DOHH2 (cell line): ENCODE data around the gene PRRT1.

Source experiments
- H3F3A ChIP-seq: fragments of 200-600 bp; sonication (generic), shearing (Covaris generic); 2 replicates; pipeline ENCODE4 v1.6.0; 2016; ENCODE audit warnings: antibody characterized with exemption, mild to moderate bottlenecking; ENCODE audit not compliant: control insufficient read depth, insufficient read depth
- H3K27ac ChIP-seq: fragments of 200-600 bp; sonication (generic); 2 replicates; pipeline ENCODE4 v1.5.1; 2014; ENCODE audit warnings: low read depth, mild to moderate bottlenecking, low read length, moderate library complexity
- H3K27me3 ChIP-seq: fragments of 200-600 bp; sonication (generic); 2 replicates; pipeline ENCODE4 v1.6.1; 2014; ENCODE audit warnings: mild to moderate bottlenecking, low read length, mixed read lengths; ENCODE audit not compliant: control insufficient read depth
- H3K36me3 ChIP-seq: fragments of 200-600 bp; sonication (generic); 2 replicates; pipeline ENCODE4 v1.6.1; 2014; ENCODE audit warnings: mild to moderate bottlenecking, low read length, moderate library complexity, mixed read lengths; ENCODE audit not compliant: control insufficient read depth
- H3K4me1 ChIP-seq: fragments of 200-600 bp; sonication (generic); 2 replicates; pipeline ENCODE4 v1.6.1; 2014; ENCODE audit warnings: mild to moderate bottlenecking, low read length, mixed read lengths; ENCODE audit not compliant: control insufficient read depth
- H3K4me2 ChIP-seq: fragments of 200-600 bp; sonication (generic); 2 replicates; pipeline ENCODE4 v1.6.0; 2014; ENCODE audit warnings: mild to moderate bottlenecking, low read length, moderate library complexity
- H3K4me3 ChIP-seq: fragments of 200-600 bp; sonication (generic); 2 replicates; pipeline ENCODE4 v1.5.1; 2014; ENCODE audit warnings: mild to moderate bottlenecking, low read length, mixed read lengths
- H3K79me2 ChIP-seq: fragments of 200-600 bp; sonication (generic); 2 replicates; pipeline ENCODE4 v1.6.1; 2014; ENCODE audit warnings: mild to moderate bottlenecking, low read length, mixed read lengths; ENCODE audit not compliant: control insufficient read depth
- H3K9me2 ChIP-seq: fragments of 200-600 bp; sonication (generic); replicated peaks from 2 replicates; pipeline ENCODE4 v1.6.1; 2014; ENCODE audit warnings: mild to moderate bottlenecking, low read length, mixed read lengths; ENCODE audit not compliant: control insufficient read depth
- H3K9me3 ChIP-seq: fragments of 200-600 bp; sonication (generic); 2 replicates; pipeline ENCODE4 v1.6.1; 2014; ENCODE audit warnings: antibody characterized with exemption, low read length, mixed read lengths; ENCODE audit not compliant: control insufficient read depth, insufficient read depth
- H4K20me1 ChIP-seq: fragments of 200-600 bp; sonication (generic); 2 replicates; pipeline ENCODE4 v1.6.0; 2014; ENCODE audit warnings: low read depth, mild to moderate bottlenecking, antibody characterized with exemption, low read length, moderate library complexity; ENCODE audit not compliant: control insufficient read depth, insufficient read depth
- CTCF ChIP-seq: fragments of 200-600 bp; sonication (generic); IDR thresholded peaks from one replicate; pipeline ENCODE4 v1.5.1; 2014; ENCODE audit warnings: antibody characterized with exemption, mild to moderate bottlenecking, low read depth, low read length; ENCODE audit not compliant: poor library complexity, severe bottlenecking
- EZH2phosphoT487 ChIP-seq: fragments of 200-600 bp; sonication (generic); IDR thresholded peaks from 2 replicates; pipeline ENCODE4 v1.6.1; 2017; ENCODE audit warnings: borderline replicate concordance, mild to moderate bottlenecking, antibody characterized with exemption, low read length, moderate library complexity, mixed read lengths

Gene PRRT1

GRCh38 chr6:32171234-32171633 is 19.5 kb upstream of the PRRT1 start:
- H3K36me3 ChIP-seq: peaks cover 42% of the 10 kb centered on the region
- no peaks in the 10 kb centered on the region for H3K9me3 ChIP-seq
- no peaks in the 10 kb centered on the region for H3K27me3 ChIP-seq
- no peaks in the 10 kb centered on the region for H3K9me2 ChIP-seq
- H3K79me2 ChIP-seq: peaks cover 23% of the 10 kb centered on the region
- H3F3A ChIP-seq: peaks cover 4% of the 10 kb centered on the region; the same call in 1 of the 2 replicates
- H3K27ac ChIP-seq: no peak overlapping the region
- H4K20me1 ChIP-seq: no peaks in the 10 kb centered on the region
- no peak overlapping the region for H3K4me2 ChIP-seq
- no peak for TF ChIP-seq EZH2phosphoT487
- TF ChIP-seq CTCF: no peak
- H3K4me3 ChIP-seq: no peak overlapping the region
- peaks cover 35% of the 10 kb centered on the region for H3K4me1 ChIP-seq

- Histone ChIP-seq H3K9me3 (no peaks in the 10 kb centered on the region), H4K20me1 (no peaks in the 10 kb centered on the region), H3K4me2 (no peak overlapping the region), H3K36me3 (peaks cover 42% of the 10 kb centered on the region), H3K79me2 (peaks cover 15% of the 10 kb centered on the region), H3K27ac (no peak overlapping the region), H3K4me3 (no peak overlapping the region), H3K4me1 (peaks cover 33% of the 10 kb centered on the region), H3K27me3 (no peaks in the 10 kb centered on the region), H3F3A (peaks cover 4% of the 10 kb centered on the region; the same call in 1 of the 2 replicates), H3K9me2 (no peaks in the 10 kb centered on the region)
- no peak for TF ChIP-seq CTCF
- no peak for TF ChIP-seq EZH2phosphoT487
Observed at GRCh38 chr6:32170294-32170693, 18.6 kb upstream of the PRRT1 start.

- peaks cover 22% of the 10 kb centered on the region for H3K4me1 ChIP-seq
- H3K36me3 ChIP-seq: peaks cover 42% of the 10 kb centered on the region
- H3K79me2 ChIP-seq: peaks cover 4% of the 10 kb centered on the region; the same call in 1 of the 2 replicates
- H4K20me1 ChIP-seq: no peaks in the 10 kb centered on the region
- H3K27ac ChIP-seq: no peak overlapping the region
- H3K4me3 ChIP-seq: no peak overlapping the region
- H3F3A ChIP-seq: peaks cover 4% of the 10 kb centered on the region; the same call in 1 of the 2 replicates
- H3K9me3 ChIP-seq: no peaks in the 10 kb centered on the region
- no peak overlapping the region for H3K4me2 ChIP-seq
- no peaks in the 10 kb centered on the region for H3K27me3 ChIP-seq
- no peaks in the 10 kb centered on the region for H3K9me2 ChIP-seq
- TF ChIP-seq CTCF (no peak), EZH2phosphoT487 (no peak)
Observed at GRCh38 chr6:32168807-32169591, 17.3 kb upstream of the PRRT1 start.
